ENCODE data around the gene CPED1.

Gene CPED1

DNA sequence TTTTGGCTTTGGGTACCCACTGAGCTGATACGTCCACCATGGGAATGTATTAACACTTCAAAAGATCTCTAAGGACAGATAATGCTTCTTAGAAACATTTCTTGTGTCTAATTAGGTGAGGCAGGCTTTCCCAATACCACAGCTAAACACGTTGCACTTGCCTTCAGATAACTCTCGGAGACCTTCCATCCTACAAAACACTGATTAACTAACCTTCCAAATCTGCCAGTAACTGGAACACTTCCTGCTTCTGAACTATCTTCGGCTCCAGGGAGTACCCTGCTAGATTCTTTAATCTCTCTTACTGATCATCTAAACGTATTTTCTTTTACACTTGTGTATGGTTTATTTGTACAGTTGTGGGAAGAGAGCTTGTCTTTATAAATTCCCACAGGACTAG lies 339.2 kb downstream of the CPED1 start:
- Mint-ChIP-seq H3K4me3 (no peak overlapping the region), H3K27ac (no peak overlapping the region), H3K9me3 (no peaks in the 10 kb centered on the region), H3K27me3 (peaks cover 66% of the 10 kb centered on the region), H3K4me1 (ENCODE audit: low read depth) (peaks cover 25% of the 10 kb centered on the region), H3K36me3 (ENCODE audit: low read depth) (no peaks in the 10 kb centered on the region)

- Mint-ChIP-seq H3K4me1 (ENCODE audit: low read depth) (peaks cover 25% of the 10 kb centered on the region), H3K27ac (no peak within 1 kb of the TSS), H3K36me3 (ENCODE audit: low read depth) (no peaks in the 10 kb centered on the region), H3K27me3 (peaks cover 66% of the 10 kb centered on the region), H3K9me3 (no peaks in the 10 kb centered on the region), H3K4me3 (peak within 1 kb of the TSS; percentile 75)
These were observed 340.1 kb downstream of the CPED1 start, which contains the start of gene WNT16 for GRCh38 chr7:121328508-121329190. Gene WNT16, plus strand, starts transcription at chr7:121329000. Its CDS starts 293 bp downstream, at chr7:121329293.

GRCh38 chr7:121329191-121330052 lies 340.9 kb downstream of the CPED1 start:
- H3K4me1 Mint-ChIP-seq (ENCODE audit: low read depth) = peaks cover 25% of the 10 kb centered on the region
- peak overlapping the region; percentile 75 for H3K4me3 Mint-ChIP-seq
- no peak overlapping the region for H3K27ac Mint-ChIP-seq
- H3K27me3 Mint-ChIP-seq = peaks cover 72% of the 10 kb centered on the region
- H3K9me3 Mint-ChIP-seq = no peaks in the 10 kb centered on the region
- H3K36me3 Mint-ChIP-seq (ENCODE audit: low read depth) = no peaks in the 10 kb centered on the region

DNA sequence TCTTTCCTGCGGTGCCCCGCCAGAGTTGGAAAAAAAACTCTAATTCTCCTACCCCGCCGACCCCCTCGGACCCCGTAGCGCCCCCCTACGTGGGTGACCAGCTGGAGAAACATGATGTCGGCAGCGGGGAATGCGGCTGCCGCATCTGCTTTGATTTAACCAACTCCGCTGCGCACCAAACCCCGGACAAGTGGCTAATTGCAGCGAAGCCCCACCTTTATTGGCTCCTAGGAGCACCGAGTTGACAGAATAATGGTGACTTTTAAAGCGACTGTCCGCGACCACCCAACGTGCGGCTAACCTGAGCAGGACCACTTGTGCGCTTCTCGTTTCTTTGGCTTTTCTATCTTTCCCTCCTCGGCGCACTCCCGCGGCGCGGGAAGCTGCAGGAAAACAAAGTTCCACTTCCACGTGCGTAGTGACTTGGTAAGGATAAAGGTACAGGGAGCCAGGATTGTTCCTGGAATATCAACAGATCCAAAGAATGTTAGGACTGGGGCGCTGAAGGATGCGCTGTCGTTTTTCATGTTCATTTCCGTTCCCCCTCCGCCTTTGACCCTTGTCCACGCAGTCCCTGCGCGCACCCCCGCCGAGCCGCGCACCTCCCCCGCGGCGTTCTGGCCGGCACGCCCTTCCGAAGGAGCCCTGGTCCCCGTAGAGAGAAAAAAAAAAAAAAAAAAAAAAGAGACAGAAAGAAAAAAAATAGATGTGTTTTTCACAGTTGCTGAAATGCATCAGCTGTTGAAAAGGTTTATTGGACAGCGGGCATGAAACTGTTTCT lies 341.7 kb downstream of the CPED1 start:
- Mint-ChIP-seq H3K27ac (no peak overlapping the region), H3K36me3 (ENCODE audit: low read depth) (no peaks in the 10 kb centered on the region), H3K4me3 (peak overlapping the region; percentile 75), H3K9me3 (no peaks in the 10 kb centered on the region), H3K27me3 (peaks cover 75% of the 10 kb centered on the region), H3K4me1 (ENCODE audit: low read depth) (peaks cover 25% of the 10 kb centered on the region)

- Mint-ChIP-seq H3K9me3 (no peaks in the 10 kb centered on the region), H3K36me3 (ENCODE audit: low read depth) (no peaks in the 10 kb centered on the region), H3K4me1 (ENCODE audit: low read depth) (peaks cover 25% of the 10 kb centered on the region), H3K4me3 (no peak overlapping the region), H3K27ac (no peak overlapping the region), H3K27me3 (peaks cover 70% of the 10 kb centered on the region)
These were observed 342.5 kb downstream of the CPED1 start for GRCh38 chr7:121331048-121331447.

GRCh38 chr7:121331574-121331973 lies 343.1 kb downstream of the CPED1 start:
- peaks cover 64% of the 10 kb centered on the region for H3K27me3 Mint-ChIP-seq
- no peaks in the 10 kb centered on the region for H3K36me3 Mint-ChIP-seq (ENCODE audit: low read depth)
- H3K4me3 Mint-ChIP-seq = no peak overlapping the region

DNA sequence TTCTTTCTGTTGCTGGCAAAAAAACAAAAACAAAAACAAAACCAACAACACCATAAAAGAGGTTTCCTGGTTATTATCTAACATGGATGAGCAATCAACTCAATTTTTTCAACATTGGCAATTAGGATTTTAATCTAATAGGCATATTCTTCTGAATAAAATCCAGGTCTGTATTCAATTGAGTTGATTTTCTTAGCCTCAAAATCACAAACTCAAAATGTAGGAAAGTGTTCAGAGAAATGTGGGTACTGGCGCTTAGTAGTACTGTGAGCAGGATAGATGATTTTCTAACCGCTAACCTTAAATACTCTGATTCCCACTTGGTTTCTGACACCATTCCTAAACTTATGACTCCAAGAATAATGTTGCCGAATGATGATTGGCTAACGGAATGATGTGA lies 345.9 kb downstream of the CPED1 start:
- peaks cover 10% of the 10 kb centered on the region for H3K4me1 Mint-ChIP-seq (ENCODE audit: low read depth)
- no peaks in the 10 kb centered on the region for H3K9me3 Mint-ChIP-seq
- no peak overlapping the region for H3K4me3 Mint-ChIP-seq
- H3K36me3 Mint-ChIP-seq (ENCODE audit: low read depth) = peaks cover 8% of the 10 kb centered on the region
- H3K27me3 Mint-ChIP-seq = peaks cover 40% of the 10 kb centered on the region
- no peak overlapping the region for H3K27ac Mint-ChIP-seq

More at GRCh38 chr7:121331574-121331973, 343.1 kb downstream of the CPED1 start:
- no peaks in the 10 kb centered on the region for H3K9me3 Mint-ChIP-seq
- H3K4me1 Mint-ChIP-seq (ENCODE audit: low read depth) = peaks cover 25% of the 10 kb centered on the region
- no peak overlapping the region for H3K27ac Mint-ChIP-seq

DNA sequence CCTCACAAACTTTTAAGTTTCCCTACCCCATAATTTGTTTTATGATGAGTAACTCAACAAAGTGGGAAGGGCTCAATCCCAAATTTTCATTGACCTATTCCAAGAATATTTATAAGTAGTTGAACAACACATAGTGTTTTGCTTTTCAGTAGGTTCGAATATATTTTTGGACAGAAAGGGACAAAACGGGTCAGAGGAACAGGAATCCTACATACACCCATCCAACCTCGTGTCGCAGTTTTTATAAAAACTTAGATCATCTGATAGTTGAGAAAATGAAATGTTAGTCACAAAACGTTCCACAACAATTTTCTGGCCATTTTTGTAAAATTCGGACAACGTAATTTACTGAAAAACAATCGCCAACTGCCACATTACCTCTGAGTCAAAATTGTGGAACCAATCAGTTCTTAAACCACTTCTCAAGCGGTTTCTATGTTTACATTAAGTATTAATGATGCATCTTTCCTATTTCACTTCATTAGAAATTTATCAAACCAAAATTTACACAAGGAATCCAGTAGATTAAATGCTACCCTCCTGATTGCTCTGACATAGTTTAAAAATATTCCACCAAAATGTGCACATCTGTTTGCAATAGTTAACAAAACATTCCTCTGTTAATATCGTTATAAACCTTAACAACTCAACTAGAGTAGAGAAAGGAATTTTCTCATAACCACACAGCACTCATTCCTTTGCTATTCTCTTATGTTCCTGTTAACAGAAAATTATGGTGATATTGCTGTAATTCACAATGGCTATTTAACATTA lies 346.6 kb downstream of the CPED1 start:
- Mint-ChIP-seq H3K9me3 (no peaks in the 10 kb centered on the region), H3K36me3 (ENCODE audit: low read depth) (peaks cover 14% of the 10 kb centered on the region), H3K27me3 (peaks cover 34% of the 10 kb centered on the region), H3K27ac (no peak overlapping the region), H3K4me3 (no peak overlapping the region), H3K4me1 (ENCODE audit: low read depth) (peaks cover 5% of the 10 kb centered on the region)

GRCh38 chr7:121336579-121336978 lies 348.1 kb downstream of the CPED1 start:
- H3K27me3 Mint-ChIP-seq = peaks cover 20% of the 10 kb centered on the region
- H3K27ac Mint-ChIP-seq = no peak overlapping the region
- H3K4me3 Mint-ChIP-seq = no peak overlapping the region
- peaks cover 14% of the 10 kb centered on the region for H3K36me3 Mint-ChIP-seq (ENCODE audit: low read depth)
- no peaks in the 10 kb centered on the region for H3K9me3 Mint-ChIP-seq
- H3K4me1 Mint-ChIP-seq (ENCODE audit: low read depth) = no peaks in the 10 kb centered on the region

DNA sequence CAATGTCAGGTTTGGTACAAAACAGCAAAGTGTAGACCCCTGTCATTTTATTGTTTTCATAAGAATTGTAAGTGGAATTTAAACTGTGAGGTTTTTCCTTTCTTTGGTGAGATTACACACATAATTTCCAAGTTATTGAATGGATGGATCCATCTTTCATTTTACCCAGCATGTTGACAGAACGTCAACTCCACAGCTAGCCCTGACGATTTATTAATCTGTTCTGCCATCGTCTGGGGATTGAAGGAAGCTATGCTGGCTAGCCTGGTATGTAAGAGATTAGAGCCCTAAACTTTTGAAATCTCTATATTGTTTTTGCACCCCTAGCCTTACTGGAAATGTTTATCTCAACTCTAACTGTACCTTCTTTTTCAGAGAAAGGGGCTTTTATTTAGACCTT lies 348.9 kb downstream of the CPED1 start:
- Mint-ChIP-seq H3K27ac (no peak overlapping the region), H3K4me3 (no peak overlapping the region), H3K36me3 (ENCODE audit: low read depth) (peaks cover 21% of the 10 kb centered on the region), H3K4me1 (ENCODE audit: low read depth) (no peaks in the 10 kb centered on the region), H3K9me3 (no peaks in the 10 kb centered on the region), H3K27me3 (peaks cover 16% of the 10 kb centered on the region)

- no peaks in the 10 kb centered on the region for H3K4me1 Mint-ChIP-seq (ENCODE audit: low read depth)
These were observed 350.6 kb downstream of the CPED1 start for GRCh38 chr7:121339082-121339481.

DNA sequence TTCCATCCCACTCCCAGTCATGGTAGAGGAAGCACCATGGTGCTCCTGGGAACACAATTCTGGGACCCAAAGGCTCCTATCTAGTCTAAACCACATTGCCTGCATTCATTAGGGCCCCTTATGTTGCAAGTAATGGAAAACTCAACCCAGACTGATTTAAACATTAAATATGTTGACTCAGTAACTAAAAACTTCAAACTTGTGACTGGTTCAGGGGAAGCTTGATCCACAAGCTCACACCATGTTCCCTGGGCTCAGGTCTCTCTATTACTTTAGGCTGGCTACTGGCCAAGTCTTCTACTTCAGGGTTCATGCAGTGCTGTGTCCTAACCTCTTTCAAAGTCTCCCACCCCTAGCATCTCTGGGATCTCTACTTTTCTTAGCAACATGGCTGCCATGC lies 353.4 kb downstream of the CPED1 start:
- Mint-ChIP-seq H3K4me1 (ENCODE audit: low read depth) (no peaks in the 10 kb centered on the region), H3K4me3 (no peak overlapping the region)

More at GRCh38 chr7:121339082-121339481, 350.6 kb downstream of the CPED1 start:
- H3K4me3 Mint-ChIP-seq = no peak overlapping the region
- H3K27ac Mint-ChIP-seq = no peak overlapping the region
- no peaks in the 10 kb centered on the region for H3K9me3 Mint-ChIP-seq
- H3K27me3 Mint-ChIP-seq = peaks cover 13% of the 10 kb centered on the region
- peaks cover 24% of the 10 kb centered on the region for H3K36me3 Mint-ChIP-seq (ENCODE audit: low read depth)

GRCh38 chr7:121342631-121343030 lies 354.1 kb downstream of the CPED1 start:
- Mint-ChIP-seq H3K4me1 (ENCODE audit: low read depth) (no peaks in the 10 kb centered on the region), H3K9me3 (no peaks in the 10 kb centered on the region), H3K27me3 (no peaks in the 10 kb centered on the region), H3K27ac (no peak overlapping the region), H3K4me3 (no peak overlapping the region), H3K36me3 (ENCODE audit: low read depth) (peaks cover 40% of the 10 kb centered on the region)

More for the DNA sequence above, 353.4 kb downstream of the CPED1 start:
- no peaks in the 10 kb centered on the region for H3K27me3 Mint-ChIP-seq
- H3K9me3 Mint-ChIP-seq = no peaks in the 10 kb centered on the region
- no peak overlapping the region for H3K27ac Mint-ChIP-seq
- peaks cover 33% of the 10 kb centered on the region for H3K36me3 Mint-ChIP-seq (ENCODE audit: low read depth)

DNA sequence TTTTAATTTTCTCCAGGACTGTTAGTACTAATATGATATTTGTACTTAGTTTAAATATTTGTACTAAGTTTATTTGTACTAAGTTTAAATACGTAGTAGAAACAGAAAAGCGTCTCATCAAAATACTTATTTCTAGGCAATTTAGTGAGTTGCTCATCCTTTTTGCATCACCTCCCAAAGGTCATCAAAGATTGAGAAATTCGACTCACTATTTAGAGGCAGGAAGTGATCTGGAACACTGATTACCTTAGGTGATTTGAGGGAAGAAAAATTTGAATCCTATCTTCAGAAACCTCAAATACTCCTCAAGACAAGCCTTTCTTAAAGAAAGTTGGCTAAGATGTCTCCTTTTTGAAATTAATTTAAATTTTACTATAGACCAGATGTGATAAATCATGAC lies 354.8 kb downstream of the CPED1 start:
- Mint-ChIP-seq H3K4me3 (no peak overlapping the region), H3K4me1 (ENCODE audit: low read depth) (no peaks in the 10 kb centered on the region), H3K27me3 (no peaks in the 10 kb centered on the region), H3K27ac (no peak overlapping the region), H3K9me3 (no peaks in the 10 kb centered on the region), H3K36me3 (ENCODE audit: low read depth) (peaks cover 45% of the 10 kb centered on the region)

All from stimulated activated naive CD8-positive, alpha-beta T cell treated with anti-CD3 and anti-CD28 coated beads, Interleukin-15, Interleukin-2, amounts not matched to agents 100 ng/mL and 50 ng/mL, for 24 hours (primary cell).